Measurements from ENCODE around the gene SLC26A9.

SLC26A9 gene

DNA sequence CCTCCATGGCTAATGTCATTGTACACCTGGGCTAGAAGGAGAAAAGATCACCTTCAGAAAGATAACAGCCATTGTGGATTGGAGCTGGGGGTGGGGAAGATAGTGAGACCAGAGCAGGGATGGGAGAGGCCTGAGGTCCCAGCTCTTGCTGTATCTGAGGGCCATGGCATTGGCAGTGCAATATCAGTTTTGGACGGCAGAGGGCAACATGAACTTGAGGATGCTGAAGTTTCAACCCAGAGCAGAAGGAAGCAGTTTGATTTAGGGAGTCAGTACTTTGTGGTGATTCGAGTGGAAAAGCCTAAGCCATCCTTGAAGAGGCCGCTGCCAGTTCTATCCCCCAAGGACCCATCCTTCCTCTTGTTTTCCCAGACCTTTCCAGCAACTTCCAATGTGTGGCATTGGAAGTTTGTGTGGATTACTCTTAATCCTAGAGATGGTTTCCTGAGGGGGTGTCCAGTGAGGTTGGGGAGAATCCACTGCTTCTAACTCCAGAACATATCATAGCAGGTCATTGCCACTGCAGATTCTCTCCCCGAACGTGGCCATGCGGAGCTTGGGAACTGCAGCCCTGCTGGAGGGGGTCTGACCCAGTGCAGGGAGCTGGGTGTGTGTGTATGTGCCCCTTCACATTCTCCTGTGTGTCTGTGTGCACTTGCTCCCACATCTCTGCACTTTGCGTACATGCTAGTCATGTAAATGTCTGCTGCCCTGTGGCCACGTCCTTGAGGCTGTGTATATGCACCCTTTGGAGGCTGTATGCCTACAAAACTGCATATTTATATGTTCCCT is 24.1 kb downstream of the SLC26A9 start:
- no peak overlapping the region for H3K4me2 ChIP-seq (ENCODE audit: insufficient read depth, low read length)
- H3K9ac ChIP-seq (ENCODE audit: low read depth, low read length), result no peak overlapping the region
- H3K27ac ChIP-seq (ENCODE audit: low read length), result no peak overlapping the region
- peak; percentile 77 for DNase-seq
- H3K79me2 ChIP-seq (ENCODE audit: insufficient read depth, low read length), result no peaks in the 10 kb centered on the region
- peaks cover 4% of the 10 kb centered on the region for H4K20me1 ChIP-seq (ENCODE audit: insufficient read depth, low read length)
- H2AFZ ChIP-seq (ENCODE audit: low read depth, low read length), result no peak overlapping the region
- no peaks in the 10 kb centered on the region for H3K9me3 ChIP-seq (ENCODE audit: insufficient read depth, low read length, severe bottlenecking)
- peak; percentile 93 for ATAC-seq (ENCODE audit: insufficient read depth, low read depth)
- H3K4me1 ChIP-seq (ENCODE audit: insufficient read depth, low read length), result no peaks in the 10 kb centered on the region
- peaks cover 7% of the 10 kb centered on the region for H3K27me3 ChIP-seq (ENCODE audit: insufficient read depth, low read length, poor library complexity)
- no peak for TF ChIP-seq EZH2 (IDR thresholded peaks at IDR 0.05; ENCODE audit: borderline replicate concordance, low read depth, low read length, severe bottlenecking)
- TF ChIP-seq, protein P1, sequence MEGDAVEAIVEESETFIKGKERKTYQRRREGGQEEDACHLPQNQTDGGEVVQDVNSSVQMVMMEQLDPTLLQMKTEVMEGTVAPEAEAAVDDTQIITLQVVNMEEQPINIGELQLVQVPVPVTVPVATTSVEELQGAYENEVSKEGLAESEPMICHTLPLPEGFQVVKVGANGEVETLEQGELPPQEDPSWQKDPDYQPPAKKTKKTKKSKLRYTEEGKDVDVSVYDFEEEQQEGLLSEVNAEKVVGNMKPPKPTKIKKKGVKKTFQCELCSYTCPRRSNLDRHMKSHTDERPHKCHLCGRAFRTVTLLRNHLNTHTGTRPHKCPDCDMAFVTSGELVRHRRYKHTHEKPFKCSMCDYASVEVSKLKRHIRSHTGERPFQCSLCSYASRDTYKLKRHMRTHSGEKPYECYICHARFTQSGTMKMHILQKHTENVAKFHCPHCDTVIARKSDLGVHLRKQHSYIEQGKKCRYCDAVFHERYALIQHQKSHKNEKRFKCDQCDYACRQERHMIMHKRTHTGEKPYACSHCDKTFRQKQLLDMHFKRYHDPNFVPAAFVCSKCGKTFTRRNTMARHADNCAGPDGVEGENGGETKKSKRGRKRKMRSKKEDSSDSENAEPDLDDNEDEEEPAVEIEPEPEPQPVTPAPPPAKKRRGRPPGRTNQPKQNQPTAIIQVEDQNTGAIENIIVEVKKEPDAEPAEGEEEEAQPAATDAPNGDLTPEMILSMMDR (IDR thresholded peaks at IDR 0.05; ENCODE audit: borderline replicate concordance, extremely low read depth, low read length, poor library complexity, severe bottlenecking), result peak; percentile 97
- H3K36me3 ChIP-seq (ENCODE audit: insufficient read depth, low read length), result no peaks in the 10 kb centered on the region
- no peak overlapping the region for H3K4me3 ChIP-seq (ENCODE audit: low read depth in 1 of 2, low read length in 2 of 2)

DNA sequence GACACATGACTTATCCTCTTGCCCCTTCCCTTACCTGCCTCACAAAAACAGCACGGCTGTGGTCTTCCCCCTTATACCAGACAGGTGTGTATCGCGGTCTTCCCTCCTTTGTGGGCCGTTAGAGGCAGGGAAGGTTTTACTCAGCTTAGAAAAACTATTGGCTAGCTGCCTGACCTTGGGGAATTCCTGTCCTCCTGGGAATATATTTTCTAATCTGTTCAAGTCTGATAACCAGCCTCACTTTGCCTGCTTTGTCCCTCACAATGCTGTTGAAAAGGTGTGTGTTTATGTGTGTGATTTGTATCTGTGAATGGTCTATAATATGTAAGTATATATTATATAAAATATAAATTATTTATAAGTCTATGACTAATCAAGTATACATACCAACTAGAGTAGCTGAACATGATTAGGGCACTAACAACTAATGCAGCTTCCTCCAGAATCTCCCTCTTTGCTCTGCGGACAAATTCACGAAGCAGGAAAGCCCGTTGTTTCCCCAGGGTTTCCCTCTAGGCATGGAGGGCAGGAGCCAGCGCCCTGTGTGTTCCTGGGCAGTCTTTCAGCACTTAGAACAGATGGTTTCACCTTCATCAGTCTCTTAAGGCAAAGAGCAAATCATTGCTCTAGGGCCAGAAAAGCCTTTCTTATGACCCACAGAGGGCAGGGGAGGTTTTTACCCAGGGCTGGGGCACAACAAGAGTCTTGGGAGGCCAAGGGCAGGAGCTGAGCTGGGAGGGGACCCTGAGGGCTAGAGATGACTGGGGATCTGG is 25.6 kb downstream of the SLC26A9 start:
- Histone ChIP-seq H3K9ac (ENCODE audit: low read depth, low read length) (no peak overlapping the region), H4K20me1 (ENCODE audit: insufficient read depth, low read length) (peaks cover 4% of the 10 kb centered on the region; the same call in 1 of the 2 replicates), H3K79me2 (ENCODE audit: insufficient read depth, low read length) (no peaks in the 10 kb centered on the region), H2AFZ (ENCODE audit: low read depth, low read length) (no peak overlapping the region), H3K4me3 (ENCODE audit: low read depth in 1 of 2, low read length in 2 of 2) (no peak overlapping the region), H3K9me3 (ENCODE audit: insufficient read depth, low read length, severe bottlenecking) (no peaks in the 10 kb centered on the region), H3K36me3 (ENCODE audit: insufficient read depth, low read length) (no peaks in the 10 kb centered on the region), H3K4me1 (ENCODE audit: insufficient read depth, low read length) (no peaks in the 10 kb centered on the region), H3K27ac (ENCODE audit: low read length) (no peak overlapping the region), H3K27me3 (ENCODE audit: insufficient read depth, low read length, poor library complexity) (peaks cover 4% of the 10 kb centered on the region), H3K4me2 (ENCODE audit: insufficient read depth, low read length) (no peak overlapping the region)
- DNase-seq, result no peak
- TF ChIP-seq, protein P1 (IDR thresholded peaks at IDR 0.05; ENCODE audit: borderline replicate concordance, extremely low read depth, low read length, poor library complexity, severe bottlenecking), result no peak
- no peak for TF ChIP-seq EZH2 (IDR thresholded peaks at IDR 0.05; ENCODE audit: borderline replicate concordance, low read depth, low read length, severe bottlenecking)
- ATAC-seq (ENCODE audit: insufficient read depth, low read depth), result no peak

DNA sequence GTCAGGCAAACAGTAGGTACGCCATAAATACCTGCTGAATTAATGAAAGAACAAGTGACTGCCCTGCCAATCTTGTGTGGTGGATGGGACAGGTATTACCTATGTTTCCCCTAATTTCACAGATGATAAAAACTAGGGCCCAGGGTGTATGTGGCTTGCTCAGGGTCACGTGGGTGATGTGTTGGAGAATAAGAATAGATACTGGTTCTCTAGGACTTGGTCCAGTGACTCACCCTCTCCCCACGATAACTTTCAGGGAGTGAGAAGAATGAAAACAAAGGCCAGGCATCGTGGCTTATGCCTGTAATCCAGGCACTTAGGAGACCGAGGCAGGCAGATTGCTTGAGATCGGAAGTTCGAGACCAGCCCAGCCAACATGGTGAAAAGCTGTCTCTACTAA is 26.7 kb downstream of the SLC26A9 start:
- no peak overlapping the region for H3K4me2 ChIP-seq (ENCODE audit: insufficient read depth, low read length)
- DNase-seq (no peak), ATAC-seq (ENCODE audit: insufficient read depth, low read depth) (no peak)
- H3K4me1 ChIP-seq (ENCODE audit: insufficient read depth, low read length), result no peaks in the 10 kb centered on the region
- H3K79me2 ChIP-seq (ENCODE audit: insufficient read depth, low read length), result no peaks in the 10 kb centered on the region
- H3K36me3 ChIP-seq (ENCODE audit: insufficient read depth, low read length), result no peaks in the 10 kb centered on the region
- no peak overlapping the region for H2AFZ ChIP-seq (ENCODE audit: low read depth, low read length)
- no peak overlapping the region for H3K4me3 ChIP-seq (ENCODE audit: low read depth in 1 of 2, low read length in 2 of 2)
- no peak overlapping the region for H3K27ac ChIP-seq (ENCODE audit: low read length)
- H3K9me3 ChIP-seq (ENCODE audit: insufficient read depth, low read length, severe bottlenecking), result no peaks in the 10 kb centered on the region
- H3K27me3 ChIP-seq (ENCODE audit: insufficient read depth, low read length, poor library complexity), result peaks cover 8% of the 10 kb centered on the region
- H4K20me1 ChIP-seq (ENCODE audit: insufficient read depth, low read length), result peaks cover 4% of the 10 kb centered on the region; the same call in 1 of the 2 replicates
- H3K9ac ChIP-seq (ENCODE audit: low read depth, low read length), result no peak overlapping the region
- TF ChIP-seq, protein P1 (IDR thresholded peaks at IDR 0.05; ENCODE audit: borderline replicate concordance, extremely low read depth, low read length, poor library complexity, severe bottlenecking), result no peak
- no peak for TF ChIP-seq EZH2 (IDR thresholded peaks at IDR 0.05; ENCODE audit: borderline replicate concordance, low read depth, low read length, severe bottlenecking)

Measured in DND-41 (cell line).